Measurements from ENCODE around the gene CCDC149.

Gene CCDC149

GRCh38 chr4:24837781-24838180, 75.1 kb downstream of the CCDC149 start:
- DNase-seq: no peak

DNA sequence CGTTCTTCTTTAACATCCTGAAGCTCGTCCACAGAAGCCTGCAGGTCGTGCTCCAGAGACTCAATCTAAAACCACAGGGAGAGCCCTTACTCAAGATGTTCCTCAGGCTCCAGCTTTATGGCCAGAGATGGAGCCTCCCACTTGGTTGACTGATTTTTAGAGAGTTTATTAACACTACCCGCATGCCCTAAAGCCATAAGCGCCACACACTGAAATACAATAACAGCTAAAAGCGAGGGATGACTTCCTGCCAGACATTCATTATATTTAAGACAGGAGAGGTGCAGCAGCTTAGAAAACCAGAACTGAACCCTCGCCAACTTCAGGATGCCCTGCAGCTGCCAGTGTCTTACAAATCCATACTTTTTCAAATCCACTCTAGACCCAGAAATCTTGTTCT, 75.5 kb downstream of the CCDC149 start:
- DNase-seq: no peak

DNA sequence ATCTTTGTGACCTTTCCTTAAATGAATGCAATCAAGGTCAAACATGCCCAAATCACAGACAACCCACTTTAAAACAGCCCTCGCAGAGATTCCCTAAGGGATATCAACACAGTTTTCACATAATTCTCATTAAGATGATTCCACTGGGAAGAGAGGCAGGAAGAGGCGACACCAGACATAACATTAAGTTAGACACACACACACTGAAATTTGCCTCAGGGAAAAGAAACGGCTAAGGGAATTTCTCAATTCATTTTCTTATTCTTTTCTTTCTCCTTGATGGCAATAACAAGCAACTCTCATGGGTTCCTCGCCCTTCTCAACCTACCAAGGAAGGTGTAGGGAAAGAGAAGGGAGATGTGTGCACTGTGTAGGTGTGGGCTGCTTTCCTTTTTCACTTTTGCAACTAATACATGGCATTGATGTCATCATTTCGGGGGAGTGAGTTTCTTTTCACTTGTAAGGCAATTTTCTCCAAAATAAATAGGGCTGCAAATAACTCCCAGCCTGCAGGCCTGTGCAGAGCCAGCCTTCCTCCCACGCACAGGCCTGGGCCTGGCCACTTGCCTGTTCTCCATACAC, 76.1 kb downstream of the CCDC149 start:
- no peak for DNase-seq

DNA sequence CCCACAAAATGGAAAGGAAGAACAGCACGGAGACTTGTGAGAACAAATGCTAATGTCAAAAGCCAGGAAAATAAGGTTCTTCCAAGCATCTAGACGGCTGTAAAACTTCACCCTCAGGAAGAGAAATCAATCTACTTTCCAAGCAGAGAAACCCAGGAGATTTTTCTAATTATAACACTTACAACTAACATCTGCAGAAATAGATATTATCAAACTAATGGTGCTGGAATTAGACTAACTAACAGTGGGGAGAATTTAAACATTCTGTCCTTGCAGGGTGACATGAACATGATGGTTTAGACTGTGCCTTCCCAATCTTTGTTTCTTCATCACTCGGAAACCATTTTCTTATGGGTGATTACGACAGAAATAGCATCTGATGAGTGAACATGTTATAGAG, 77.1 kb downstream of the CCDC149 start:
- DNase-seq: no peak

- DNase-seq: no peak
Measured at GRCh38 chr4:24831637-24832036, 81.2 kb downstream of the CCDC149 start.

DNA sequence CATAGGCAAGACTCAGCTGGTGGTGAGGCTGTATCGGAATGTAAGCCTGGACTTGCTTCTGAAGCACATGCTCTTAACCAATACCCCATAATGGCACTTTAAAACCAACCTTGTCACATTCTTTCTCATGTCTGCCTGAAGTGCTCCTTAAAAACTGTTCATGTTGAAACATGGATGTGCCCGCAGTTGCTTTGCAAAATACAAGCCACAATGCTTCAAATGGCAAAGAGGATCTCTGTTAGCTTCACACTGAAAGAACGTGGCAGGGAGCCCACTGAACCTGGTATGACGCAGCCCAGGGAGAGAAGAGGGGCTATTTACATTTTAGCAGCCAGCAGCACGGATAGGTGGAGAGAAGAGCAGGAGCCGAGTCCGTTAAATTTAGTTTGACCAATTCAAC, 88.1 kb downstream of the CCDC149 start:
- no peak for DNase-seq

GRCh38 chr4:24820541-24820940, 92.3 kb downstream of the CCDC149 start:
- DNase-seq: no peak

DNA sequence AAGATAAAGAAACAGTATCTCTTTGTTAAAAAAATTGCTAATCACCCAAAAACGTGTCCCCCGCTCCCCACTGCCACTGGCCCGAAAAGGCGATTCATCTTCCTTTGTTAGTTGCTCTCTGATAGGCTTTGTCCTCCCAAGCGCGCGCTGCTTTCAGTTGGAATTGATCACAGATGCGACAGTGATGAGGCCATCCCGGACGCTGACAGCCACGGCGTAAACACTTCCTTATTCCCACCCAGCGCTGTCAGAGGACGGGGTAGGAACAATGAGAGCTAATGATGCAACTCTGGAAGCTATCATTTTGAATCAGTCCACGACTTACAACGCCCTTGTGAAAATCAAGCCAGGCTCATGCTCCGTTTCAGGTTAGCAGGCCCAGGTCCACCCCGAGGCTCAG, 96.0 kb downstream of the CCDC149 start:
- no peak for DNase-seq

DNA sequence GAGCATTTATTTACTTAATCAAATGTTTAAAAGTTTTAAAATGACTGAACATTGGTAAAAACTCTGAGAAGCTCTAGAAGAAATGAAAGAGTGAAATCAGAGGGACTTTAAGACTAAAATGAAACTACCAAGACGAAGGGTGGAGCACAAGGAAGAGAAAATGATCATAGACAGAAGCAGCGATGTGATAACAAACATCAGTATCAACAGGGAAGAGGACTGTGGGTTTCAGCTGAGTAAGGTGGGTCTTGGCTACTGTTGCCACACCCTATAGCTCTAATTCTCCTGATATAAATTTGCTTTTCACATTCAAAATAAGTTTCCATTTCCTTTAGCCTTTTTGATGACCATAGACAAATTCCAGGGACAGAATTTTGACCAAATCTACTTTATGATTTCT, 99.1 kb downstream of the CCDC149 start:
- DNase-seq: no peak

DNA sequence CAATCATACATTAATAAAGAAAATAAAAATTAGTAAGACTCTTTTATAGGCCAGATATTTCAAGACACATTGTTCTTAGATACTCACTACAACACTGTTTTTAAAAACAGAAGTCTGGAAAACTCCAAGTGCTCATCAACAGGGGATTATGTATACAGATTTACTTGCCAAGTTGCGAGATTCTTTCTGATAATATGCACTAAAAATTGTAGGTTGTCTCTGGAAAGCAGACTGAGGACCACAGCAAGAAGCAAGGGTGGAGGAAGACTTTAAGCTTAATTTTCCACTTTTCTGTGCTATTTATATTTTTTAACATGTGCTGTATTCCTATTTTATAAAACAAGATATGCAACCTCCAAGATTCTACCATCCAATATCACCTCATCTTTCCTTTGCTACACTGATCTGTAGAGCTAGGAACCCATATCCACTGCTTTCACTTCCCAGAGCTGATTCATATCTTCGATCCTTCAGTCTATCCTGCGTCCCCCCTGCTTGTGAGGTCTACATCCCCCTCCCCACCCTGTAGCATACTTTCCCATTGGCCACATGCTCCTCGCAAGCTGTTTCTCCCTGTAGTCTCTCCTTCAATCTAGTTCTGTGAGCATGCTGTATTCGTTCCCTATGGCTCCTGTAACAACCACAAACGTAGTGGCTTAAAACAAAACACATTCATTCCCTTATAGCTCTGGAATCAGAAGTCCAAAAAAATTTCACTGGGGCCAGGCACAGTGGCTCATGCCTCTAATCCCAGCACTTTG, 101.8 kb downstream of the CCDC149 start:
- DNase-seq: no peak

DNA sequence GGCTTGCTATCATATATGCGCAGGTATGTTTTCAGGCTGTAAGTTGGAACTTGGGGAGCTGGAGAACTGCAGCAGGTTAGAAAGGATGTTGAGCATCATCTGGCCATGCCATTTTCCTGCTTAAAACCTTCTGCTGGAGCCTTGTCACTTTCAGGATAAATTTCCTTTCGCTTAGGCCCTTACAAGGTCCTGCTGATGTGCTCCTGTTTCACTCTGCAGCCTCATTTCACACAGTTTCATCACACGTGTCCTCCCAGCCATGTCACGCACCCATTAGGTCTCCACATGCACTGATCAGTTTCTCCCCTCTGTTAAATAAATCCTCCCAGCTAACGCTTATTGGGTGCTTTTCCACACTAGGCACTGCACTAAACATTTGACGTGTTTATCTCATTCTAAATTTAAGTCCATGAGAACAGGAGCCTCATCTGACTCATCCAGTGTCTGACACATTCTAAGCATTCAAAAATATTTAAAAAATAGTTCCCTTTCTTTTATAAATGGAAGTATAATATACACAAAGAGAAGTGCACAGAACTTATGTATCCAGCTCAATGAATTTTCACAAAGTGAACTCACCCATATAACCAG, 102.9 kb downstream of the CCDC149 start:
- DNase-seq: no peak

- no peak for DNase-seq
Measured at GRCh38 chr4:24809376-24809775, 103.5 kb downstream of the CCDC149 start.

DNA sequence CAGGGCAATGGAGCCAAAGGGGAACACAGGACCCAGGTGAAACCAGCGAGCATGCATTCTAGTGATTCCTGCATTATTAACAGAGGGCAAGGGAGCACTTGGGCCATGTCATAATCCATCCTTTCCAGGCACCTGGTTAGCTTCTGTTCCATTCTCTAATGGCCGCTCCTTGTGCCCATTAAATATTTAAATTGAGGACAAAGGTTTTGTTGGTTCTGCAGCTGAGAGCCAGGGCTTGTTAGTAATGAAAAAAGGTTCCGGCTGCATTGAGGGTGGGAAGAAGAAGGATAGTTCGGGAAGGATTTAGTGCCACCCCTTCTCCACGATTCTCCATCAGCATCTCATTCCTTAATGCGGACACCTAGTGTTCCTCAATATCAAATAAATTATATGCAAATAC, 103.9 kb downstream of the CCDC149 start:
- no peak for DNase-seq

DNA sequence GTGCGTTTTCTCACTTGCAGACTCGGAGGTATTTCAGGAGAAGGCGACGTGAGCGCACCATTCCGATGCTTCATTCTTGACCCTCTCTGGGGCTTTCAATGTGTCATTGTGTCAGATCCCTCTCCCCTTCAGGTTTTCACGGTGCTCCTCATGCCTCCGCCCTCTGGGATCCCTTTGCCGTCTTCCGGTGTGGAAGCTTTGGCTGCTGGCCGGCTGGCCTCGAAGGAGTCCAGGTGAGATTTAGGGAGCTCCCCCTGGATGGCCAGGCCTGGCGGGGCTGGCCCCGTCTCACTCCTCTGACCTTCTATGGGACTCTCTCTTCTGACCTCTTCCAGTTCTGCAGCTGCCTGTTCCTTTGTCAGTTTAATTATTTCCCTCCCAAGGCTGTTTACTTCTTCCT, 104.6 kb downstream of the CCDC149 start:
- DNase-seq: no peak

DNA sequence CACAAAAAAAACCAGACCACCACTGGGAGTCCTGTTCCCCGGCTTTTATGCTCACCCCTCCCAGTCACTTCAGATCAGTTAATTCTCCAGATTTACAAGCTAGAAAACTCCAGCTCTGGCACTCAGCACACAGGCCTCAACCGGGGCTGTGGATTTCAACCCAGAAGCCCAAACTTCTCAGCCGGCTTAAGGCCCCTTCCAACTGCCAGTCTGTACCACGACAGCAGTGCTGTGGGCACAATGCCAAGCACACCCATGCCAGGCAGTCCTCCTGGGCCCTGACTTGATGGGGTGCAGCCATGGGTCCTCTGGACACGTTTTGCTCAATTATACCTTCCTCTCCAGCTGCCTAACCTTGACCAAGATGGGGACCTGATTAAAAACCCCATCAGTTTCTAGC, 105.2 kb downstream of the CCDC149 start:
- DNase-seq: no peak

DNA sequence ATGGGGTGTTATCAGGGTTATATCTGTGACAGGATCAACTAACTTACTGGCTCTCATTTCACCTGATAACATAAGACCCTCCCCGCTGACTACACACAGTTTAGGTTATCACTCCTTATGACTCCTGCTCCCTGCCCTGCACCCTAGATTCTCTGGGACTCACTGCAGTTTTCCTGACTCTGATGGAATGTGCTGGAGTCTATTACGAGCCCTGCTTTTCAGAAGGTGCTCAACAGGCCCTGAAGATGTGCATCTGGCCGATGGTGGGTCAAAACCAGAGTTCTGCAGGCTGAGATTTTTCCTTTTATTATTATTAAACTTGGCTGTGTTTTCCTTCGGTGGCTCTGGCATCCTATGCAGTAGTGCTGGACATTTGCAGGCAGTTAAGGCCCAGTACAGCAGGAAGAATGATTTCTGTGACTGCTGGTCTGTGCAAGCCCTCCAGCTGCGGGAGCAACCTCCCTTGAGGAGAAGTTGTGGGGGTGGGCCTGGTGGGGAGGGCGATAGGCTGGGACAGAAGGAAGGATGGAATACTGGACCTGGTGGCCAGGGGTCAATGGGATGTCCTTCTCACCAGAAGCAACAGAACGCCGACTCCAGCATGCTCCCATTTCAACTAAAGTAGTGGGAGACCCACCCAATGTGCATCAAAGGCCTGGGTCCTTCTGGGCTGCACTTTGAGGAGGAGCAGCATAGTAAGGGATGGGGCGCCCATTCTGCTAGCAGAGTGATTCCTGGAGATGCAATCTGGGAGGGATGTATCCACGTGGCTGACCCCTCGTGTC, 106.4 kb downstream of the CCDC149 start:
- no peak for DNase-seq

- DNase-seq: no peak
Measured at GRCh38 chr4:24805566-24805965, 107.3 kb downstream of the CCDC149 start.

DNA sequence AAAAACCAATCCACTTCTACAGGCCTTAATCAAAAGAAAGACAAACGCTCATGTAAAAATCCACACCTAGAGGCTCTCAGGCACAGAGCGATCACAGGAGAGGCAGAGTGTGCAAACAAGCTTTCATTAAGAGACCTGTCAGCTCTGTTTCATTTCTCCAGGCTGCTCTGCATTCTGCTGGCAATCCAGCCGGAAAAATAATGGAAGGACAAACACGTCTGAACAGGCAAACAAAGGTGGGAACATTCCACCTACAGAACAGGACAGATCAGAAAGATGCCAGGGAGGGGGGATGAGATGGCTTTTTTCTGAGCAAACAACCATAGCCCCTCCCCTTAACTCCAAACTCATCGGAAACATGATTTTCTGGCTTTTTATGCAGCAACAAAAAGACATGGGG, 107.8 kb downstream of the CCDC149 start:
- DNase-seq: no peak

- DNase-seq: no peak
Measured at GRCh38 chr4:24802648-24803047, 110.2 kb downstream of the CCDC149 start.

- no peak for DNase-seq
Measured at GRCh38 chr4:24801136-24801855, 111.5 kb downstream of the CCDC149 start.

- DNase-seq: no peak
Measured at GRCh38 chr4:24800325-24800895, 112.4 kb downstream of the CCDC149 start.

GRCh38 chr4:24799544-24800324, 113.1 kb downstream of the CCDC149 start:
- DNase-seq: no peak

Measured in CD4-positive, alpha-beta T cell treated with Interleukin-4 for 4 hours (primary cell).